Measurements from ENCODE around the gene CPE. TPM values are rescaled to one million over a fixed set of nuclear protein-coding genes. Genes with fewer than 3 reads are reported as not detected.

Gene CPE
- total and polyA plus RNA-seq, 2 donors (not counting 3 experiments of a cell fraction or from before 2014, with no cell fraction given) = 2.7 to 9.2 TPM

DNA sequence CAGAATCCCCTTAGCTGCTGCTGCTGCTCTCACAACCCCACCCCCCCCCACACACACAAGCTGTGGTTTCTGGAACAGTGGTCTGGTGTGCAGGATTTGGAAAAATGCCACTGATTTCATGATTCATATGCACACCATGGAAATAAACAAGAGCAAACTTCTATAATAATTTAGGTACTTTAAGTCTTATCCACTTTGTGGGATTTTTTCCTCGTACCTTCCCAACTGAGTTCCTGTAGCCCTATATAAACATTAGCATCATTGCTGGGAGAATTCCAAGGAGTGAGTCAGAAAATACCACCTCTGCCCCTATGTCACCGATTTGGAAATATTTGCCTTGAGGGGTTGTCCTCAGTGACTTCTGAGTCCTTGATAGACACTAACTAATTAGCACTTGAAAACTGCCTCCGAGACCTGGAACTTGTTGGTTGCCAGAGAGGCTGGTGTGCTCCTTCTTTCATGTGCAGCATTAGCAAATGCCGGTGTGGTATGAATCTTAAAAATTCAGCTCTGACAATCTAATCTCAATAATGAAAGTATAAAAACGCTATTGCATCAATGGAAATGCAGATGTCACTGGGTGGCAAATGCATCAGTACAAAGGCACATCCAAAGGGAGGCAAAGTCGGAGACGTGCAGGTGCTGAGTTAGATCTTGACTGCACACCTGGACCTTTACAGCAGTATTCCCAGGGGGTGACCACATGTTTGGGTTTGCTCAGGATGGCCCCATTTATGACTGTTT is 61.8 kb downstream of the CPE start:
- no peaks in the 10 kb centered on the region for H3K9me1 ChIP-seq (replicated peaks; ENCODE audit: control insufficient read depth, extremely low read depth, insufficient read depth, low read length)
- peaks cover 0 to 3% of the 10 kb centered on the region in 2 experiments for H3K27me3 ChIP-seq (ENCODE audit: control insufficient read depth in 2 of 2, insufficient read depth in 2 of 2, low read length in 2 of 2)
- DNase-seq (ENCODE audit: low read depth, low spot score) = peak; percentile 10
- POLR2A ChIA-PET = no interaction called here
- dilution Hi-C loops (cut with MboI; ENCODE audit: extremely low pct_ligation_motif_present, low sequenced_read_pairs) = no loop called here
- H4K20me1 ChIP-seq (replicated peaks; ENCODE audit: control insufficient read depth, extremely low read depth, insufficient read depth, low read length) = no peaks in the 10 kb centered on the region
- no TSS peak for BruUV-seq (replicated peaks)
- peak overlapping the region; percentile 8 for H3K4me2 ChIP-seq (ENCODE audit: insufficient read depth, low read length)
- TF ChIP-seq EZH2 (IDR thresholded peaks at IDR 0.05; ENCODE audit: borderline replicate concordance, low read depth, low read length, severe bottlenecking) = no peak
- TF ChIP-seq MAX (IDR thresholded peaks at IDR 0.05; ENCODE audit: insufficient read depth, insufficient read length) = no peak
- peak; percentile 13 for TF ChIP-seq FOS (IDR thresholded peaks at IDR 0.05; ENCODE audit: borderline replicate concordance, insufficient read depth, low read length)
- no peak overlapping the region for H3K4me3 ChIP-seq (replicated peaks in 1 of 3; ENCODE audit: insufficient read depth in 1 of 3, low read depth in 1 of 3, low read length in 3 of 3)
- H3K79me2 ChIP-seq (ENCODE audit: control insufficient read depth, insufficient read depth, low read length) = no peaks in the 10 kb centered on the region
- H2AFZ ChIP-seq (ENCODE audit: low read depth, low read length) = no peak overlapping the region
- H3K36me3 ChIP-seq (ENCODE audit: control insufficient read depth in 2 of 2, extremely low read depth in 1 of 2, insufficient read depth in 2 of 2, low read length in 2 of 2) = no peaks in the 10 kb centered on the region
- H3K9ac ChIP-seq (replicated peaks; ENCODE audit: extremely low read depth, insufficient read depth, low read length) = no peak overlapping the region
- CTCF ChIA-PET = interaction anchor here (0.9 to 1.9 kb wide), 3 partner anchors 62 to 309 kb away, joined by 3 to 6 read pairs (median 4); partner anchors contain the start of gene CPE
- intact Hi-C loops (cut with micrococcal nuclease) = no loop called here
- no peaks in the 10 kb centered on the region for H3K9me3 ChIP-seq (replicated peaks; ENCODE audit: control insufficient read depth, insufficient read depth, low read length)
- H3K4me1 ChIP-seq (ENCODE audit: control insufficient read depth, extremely low read depth, insufficient read depth, low read length) = peaks cover 5% of the 10 kb centered on the region
- no peak for FAIRE-seq
- no peak overlapping the region for H3K27ac ChIP-seq (ENCODE audit: insufficient read depth, low read depth, low read length)

GRCh38 chr4:165443276-165443675 is 64.5 kb downstream of the CPE start:
- Histone ChIP-seq H4K20me1 (replicated peaks; ENCODE audit: control insufficient read depth, extremely low read depth, insufficient read depth, low read length) (no peaks in the 10 kb centered on the region), H3K9ac (replicated peaks; ENCODE audit: extremely low read depth, insufficient read depth, low read length) (no peak overlapping the region), H3K4me3 (replicated peaks in 1 of 3; ENCODE audit: insufficient read depth in 1 of 3, low read depth in 1 of 3, low read length in 3 of 3) (no peak overlapping the region), H3K4me1 (ENCODE audit: control insufficient read depth, extremely low read depth, insufficient read depth, low read length) (peaks cover 5% of the 10 kb centered on the region), H3K4me2 (ENCODE audit: insufficient read depth, low read length) (no peak overlapping the region), H3K27ac (ENCODE audit: insufficient read depth, low read depth, low read length) (no peak overlapping the region), H3K27me3 (ENCODE audit: control insufficient read depth in 2 of 2, insufficient read depth in 2 of 2, low read length in 2 of 2) (peaks cover 0 to 3% of the 10 kb centered on the region in 2 experiments), H3K9me3 (replicated peaks; ENCODE audit: control insufficient read depth, insufficient read depth, low read length) (no peaks in the 10 kb centered on the region), H3K79me2 (ENCODE audit: control insufficient read depth, insufficient read depth, low read length) (no peaks in the 10 kb centered on the region), H2AFZ (ENCODE audit: low read depth, low read length) (no peak overlapping the region), H3K9me1 (replicated peaks; ENCODE audit: control insufficient read depth, extremely low read depth, insufficient read depth, low read length) (no peaks in the 10 kb centered on the region), H3K36me3 (ENCODE audit: control insufficient read depth in 2 of 2, extremely low read depth in 1 of 2, insufficient read depth in 2 of 2, low read length in 2 of 2) (no peaks in the 10 kb centered on the region)
- FAIRE-seq (no peak), DNase-seq (ENCODE audit: low read depth, low spot score) (no peak)
- POLR2A ChIA-PET = no interaction called here
- CTCF ChIA-PET = no interaction called here
- no TSS peak for BruUV-seq (replicated peaks)
- TF ChIP-seq POLR2A (IDR thresholded peaks at IDR 0.05; ENCODE audit: low read depth, low read length) = no peak
- TF ChIP-seq CTCF (IDR thresholded peaks at IDR 0.05; ENCODE audit: extremely low read depth in 1 of 2, insufficient read depth in 1 of 2, low read depth in 1 of 2, low read length in 2 of 2) = no peak
- no peak for TF ChIP-seq JUN (IDR thresholded peaks at IDR 0.05; ENCODE audit: borderline replicate concordance, insufficient read depth, insufficient read length, low read depth)
- TF ChIP-seq MAX (IDR thresholded peaks at IDR 0.05; ENCODE audit: insufficient read depth, insufficient read length) = no peak
- no peak for TF ChIP-seq GATA2 (IDR thresholded peaks at IDR 0.05; ENCODE audit: insufficient read depth, insufficient read length, low read depth, low read length)
- TF ChIP-seq MYC (IDR thresholded peaks at IDR 0.05; ENCODE audit: low read depth, low read length) = no peak
- no peak for TF ChIP-seq POLR2AphosphoS5 (IDR thresholded peaks at IDR 0.05; ENCODE audit: insufficient read depth, low read depth, low read length)
- TF ChIP-seq FOS (IDR thresholded peaks at IDR 0.05; ENCODE audit: borderline replicate concordance, insufficient read depth, low read length) = no peak
- TF ChIP-seq EZH2 (IDR thresholded peaks at IDR 0.05; ENCODE audit: borderline replicate concordance, low read depth, low read length, severe bottlenecking) = no peak
- dilution Hi-C loops (cut with MboI; ENCODE audit: extremely low pct_ligation_motif_present, low sequenced_read_pairs) = no loop called here
- intact Hi-C loops (cut with micrococcal nuclease) = no loop called here

Measured in endothelial cell of umbilical vein (primary cell).